Limb (tissue), 2 donors: Measurements from ENCODE around the gene FANCC.
"Not testable (repeated sequence)": the region's sequence is repeated elsewhere in the genome, so short reads cannot be mapped to it uniquely, and the experiment has no call there.

ENCODE experiments used
- DNase-seq, 2 donors: peaks; one replicate each; pipeline ENCODE4 v3.0.0-alpha.2; 2016; ENCODE audit errors: extremely low spot score in 2 of 2

The FANCC gene

GRCh38 chr9:95284162-95285080 is 33.1 kb downstream of the FANCC start:
- DNase-seq: no peak

GRCh38 chr9:95283673-95284072 is 33.8 kb downstream of the FANCC start:
- DNase-seq: no peak

GRCh38 chr9:95282332-95282731 is 35.2 kb downstream of the FANCC start:
- no peak for DNase-seq

- DNase-seq: no peak
Observed at GRCh38 chr9:95280745-95281144, 36.8 kb downstream of the FANCC start.

GRCh38 chr9:95277509-95277908 is 40.0 kb downstream of the FANCC start:
- no peak for DNase-seq

- no peak for DNase-seq
Observed at GRCh38 chr9:95276395-95276954, 41.0 kb downstream of the FANCC start.

- not testable (repeated sequence) for DNase-seq
Observed at GRCh38 chr9:95274160-95274559, 43.3 kb downstream of the FANCC start.

GRCh38 chr9:95273369-95274022 is 44.0 kb downstream of the FANCC start:
- no peak for DNase-seq

GRCh38 chr9:95272830-95273229 is 44.7 kb downstream of the FANCC start:
- no peak for DNase-seq

- DNase-seq: no peak
Observed at GRCh38 chr9:95270790-95271189, 46.7 kb downstream of the FANCC start.

GRCh38 chr9:95269803-95270773 is 47.4 kb downstream of the FANCC start:
- DNase-seq: not testable (repeated sequence)

GRCh38 chr9:95268681-95269080 is 48.8 kb downstream of the FANCC start:
- DNase-seq: peak in 1 of 2 donors; percentile 55

- no peak for DNase-seq
Observed at GRCh38 chr9:95266649-95267048, 50.9 kb downstream of the FANCC start.

GRCh38 chr9:95265960-95266359 is 51.5 kb downstream of the FANCC start:
- DNase-seq: no peak

GRCh38 chr9:95264954-95265615 is 52.4 kb downstream of the FANCC start:
- DNase-seq: peak in 1 of 2 donors; percentile 27

GRCh38 chr9:95261890-95262289 is 55.6 kb downstream of the FANCC start:
- no peak for DNase-seq

- peak; percentile 34 to 42 for DNase-seq
Observed at GRCh38 chr9:95250462-95251221, 66.9 kb downstream of the FANCC start.

- no peak for DNase-seq
Observed at GRCh38 chr9:95249986-95250385, 67.5 kb downstream of the FANCC start.

- no peak for DNase-seq
Observed at GRCh38 chr9:95246547-95246946, 71.0 kb downstream of the FANCC start.

GRCh38 chr9:95242613-95243012 is 74.9 kb downstream of the FANCC start:
- DNase-seq: no peak
